Measurements from ENCODE around the gene RXRA.

DNA sequence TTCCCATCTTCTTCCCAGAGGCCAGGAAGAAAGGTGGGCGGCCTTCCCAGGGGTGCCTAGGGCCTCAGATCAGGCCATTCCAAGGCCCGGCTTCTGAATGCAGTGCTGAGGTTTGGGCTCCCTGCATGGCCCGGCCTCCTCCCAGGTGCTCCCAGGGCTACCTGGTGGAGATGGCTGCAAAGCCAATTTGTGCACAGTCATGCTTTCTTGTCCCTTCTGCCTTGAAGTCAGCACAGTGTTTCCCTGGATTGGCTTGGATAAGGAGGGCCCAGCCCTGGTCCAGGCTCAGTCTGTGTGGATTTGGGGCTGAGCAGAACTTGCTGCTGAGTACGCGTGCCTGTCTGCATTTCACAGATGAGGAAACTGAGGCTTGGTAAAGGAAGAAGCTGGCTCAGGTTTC is 72.5 kb downstream of the RXRA start:
- no peak for TF ChIP-seq POLR2AphosphoS5 (IDR thresholded peaks at IDR 0.05; ENCODE audit: low read depth, low read length)
- no peak for TF ChIP-seq TAF1 (IDR thresholded peaks at IDR 0.05; ENCODE audit: borderline replicate concordance, insufficient read depth, low read length)
